Stimulated activated naive B cell treated with anti-CD40 and anti-IgM and Interleukin-4, amounts not matched to agents 10 μg/mL and 1 μg/mL and 100 μg/mL, for 72 hours (primary cell): ENCODE results near the gene ZNF497.

Experiments used
- ATAC-seq, 2 donors: fragments of 150-1000 bp; cut with Tn5 transposase; replicated peaks; 2 replicates each; pipeline ENCODE4 v1.10.0; 2021; ENCODE audit warnings: moderate library complexity in 1 of 2
- DNase-seq: peaks from one replicate; pipeline ENCODE4 v3.0.0; 2021
- H3K27ac Mint-ChIP-seq: one replicate; pipeline ENCODE4 v1.8.0; 2022; ENCODE audit warnings: mild to moderate bottlenecking, mixed read lengths
- H3K27me3 Mint-ChIP-seq, 2 donors: one replicate each; pipeline ENCODE4 v1.8.0; 2022; ENCODE audit warnings: mixed read lengths in 2 of 2
- H3K36me3 Mint-ChIP-seq, 2 donors: one replicate each; pipeline ENCODE4 v1.8.0; 2022; ENCODE audit warnings: mixed read lengths in 2 of 2, mild to moderate bottlenecking in 1 of 2
- H3K4me1 Mint-ChIP-seq, 2 donors: one replicate each; pipeline ENCODE4 v1.8.0; 2022; ENCODE audit warnings: mixed read lengths in 2 of 2, mild to moderate bottlenecking in 1 of 2
- H3K4me3 Mint-ChIP-seq, 2 donors: one replicate each; pipeline ENCODE4 v1.8.0; 2022; ENCODE audit warnings: mild to moderate bottlenecking in 2 of 2, mixed read lengths in 2 of 2, moderate library complexity in 1 of 2
- H3K9me3 Mint-ChIP-seq, 2 donors: one replicate each; pipeline ENCODE4 v1.8.0; 2022; ENCODE audit warnings: mixed read lengths in 2 of 2, mild to moderate bottlenecking in 1 of 2

Gene ZNF497

GRCh38 chr19:58398087-58398486, 35.5 kb upstream of the ZNF497 start:
- peaks cover 26 to 47% of the 10 kb centered on the region in 2 donors for H3K4me1 Mint-ChIP-seq
- no peaks in the 10 kb centered on the region for H3K9me3 Mint-ChIP-seq
- H3K4me3 Mint-ChIP-seq = no peak overlapping the region

GRCh38 chr19:58397533-58398037, 35.0 kb upstream of the ZNF497 start:
- Mint-ChIP-seq H3K27me3 (peaks cover 7 to 12% of the 10 kb centered on the region in 2 donors), H3K36me3 (peaks cover 32 to 39% of the 10 kb centered on the region in 2 donors), H3K4me1 (peaks cover 30 to 51% of the 10 kb centered on the region in 2 donors), H3K4me3 (peak overlapping the region in 1 of 2 donors; percentile 35), H3K27ac (no peak overlapping the region), H3K9me3 (no peaks in the 10 kb centered on the region)
- DNase-seq (no peak), ATAC-seq (no peak)

More at GRCh38 chr19:58398087-58398486, 35.5 kb upstream of the ZNF497 start:
- Mint-ChIP-seq H3K27ac (no peak overlapping the region), H3K36me3 (peaks cover 27 to 34% of the 10 kb centered on the region in 2 donors), H3K27me3 (peaks cover 7 to 12% of the 10 kb centered on the region in 2 donors)
- DNase-seq (no peak), ATAC-seq (no peak)

GRCh38 chr19:58396691-58397532, 34.4 kb upstream of the ZNF497 start:
- H3K4me3 Mint-ChIP-seq = peak overlapping the region; percentile 4 to 35
- DNase-seq = no peak
- no peak overlapping the region for H3K27ac Mint-ChIP-seq
- H3K36me3 Mint-ChIP-seq = peaks cover 32 to 42% of the 10 kb centered on the region in 2 donors
- H3K4me1 Mint-ChIP-seq = peaks cover 30 to 51% of the 10 kb centered on the region in 2 donors
- no peak for ATAC-seq
- peaks cover 7 to 12% of the 10 kb centered on the region in 2 donors for H3K27me3 Mint-ChIP-seq
- H3K9me3 Mint-ChIP-seq = no peaks in the 10 kb centered on the region

GRCh38 chr19:58395979-58396627, 33.6 kb upstream of the ZNF497 start:
- peaks cover 7 to 12% of the 10 kb centered on the region in 2 donors for H3K27me3 Mint-ChIP-seq
- ATAC-seq (peak in 1 of 2 donors; percentile 6), DNase-seq (no peak)
- H3K4me3 Mint-ChIP-seq = peak overlapping the region; percentile 29 to 55
- no peaks in the 10 kb centered on the region for H3K9me3 Mint-ChIP-seq
- H3K36me3 Mint-ChIP-seq = peaks cover 32 to 45% of the 10 kb centered on the region in 2 donors
- H3K4me1 Mint-ChIP-seq = peaks cover 28 to 45% of the 10 kb centered on the region in 2 donors
- no peak overlapping the region for H3K27ac Mint-ChIP-seq

GRCh38 chr19:58395220-58395978, 32.8 kb upstream of the ZNF497 start, which contains the start of gene RNF225:
Gene RNF225 (plus strand): TSS chr19:58395656. CDS start chr19:58396090, 434 bp downstream.
- ATAC-seq (peak; percentile 23 to 31), DNase-seq (no peak)
- H3K4me3 Mint-ChIP-seq = peak within 1 kb of the TSS; percentile 29 to 55
- H3K27me3 Mint-ChIP-seq = peaks cover 7 to 12% of the 10 kb centered on the region in 2 donors
- peaks cover 26 to 45% of the 10 kb centered on the region in 2 donors for H3K4me1 Mint-ChIP-seq
- no peaks in the 10 kb centered on the region for H3K9me3 Mint-ChIP-seq
- peak within 1 kb of the TSS; percentile 69 for H3K27ac Mint-ChIP-seq
- H3K36me3 Mint-ChIP-seq = peaks cover 37 to 53% of the 10 kb centered on the region in 2 donors

- no peak for DNase-seq
- Mint-ChIP-seq H3K4me1 (peaks cover 23 to 43% of the 10 kb centered on the region in 2 donors), H3K9me3 (no peaks in the 10 kb centered on the region), H3K36me3 (peaks cover 37 to 53% of the 10 kb centered on the region in 2 donors), H3K4me3 (no peak overlapping the region), H3K27ac (peak overlapping the region; percentile 69), H3K27me3 (peaks cover 7 to 12% of the 10 kb centered on the region in 2 donors)
- peak; percentile 17 to 27 for ATAC-seq
Observed at GRCh38 chr19:58394821-58395219, 32.3 kb upstream of the ZNF497 start.

- Mint-ChIP-seq H3K9me3 (no peaks in the 10 kb centered on the region), H3K4me1 (peaks cover 25 to 45% of the 10 kb centered on the region in 2 donors), H3K36me3 (peaks cover 43 to 61% of the 10 kb centered on the region in 2 donors), H3K27ac (no peak overlapping the region), H3K4me3 (no peak overlapping the region), H3K27me3 (peaks cover 7 to 12% of the 10 kb centered on the region in 2 donors)
- DNase-seq = no peak
- no peak for ATAC-seq
Observed at GRCh38 chr19:58393725-58394033, 31.1 kb upstream of the ZNF497 start.

GRCh38 chr19:58392945-58393724, 30.6 kb upstream of the ZNF497 start:
- H3K27ac Mint-ChIP-seq = peak overlapping the region; percentile 71
- no peaks in the 10 kb centered on the region for H3K9me3 Mint-ChIP-seq
- H3K4me3 Mint-ChIP-seq = no peak overlapping the region
- ATAC-seq (no peak), DNase-seq (no peak)
- peaks cover 7 to 12% of the 10 kb centered on the region in 2 donors for H3K27me3 Mint-ChIP-seq
- peaks cover 26 to 51% of the 10 kb centered on the region in 2 donors for H3K4me1 Mint-ChIP-seq
- H3K36me3 Mint-ChIP-seq = peaks cover 43 to 66% of the 10 kb centered on the region in 2 donors

- ATAC-seq (no peak), DNase-seq (no peak)
- Mint-ChIP-seq H3K4me3 (peak overlapping the region; percentile 91 to 96), H3K9me3 (no peaks in the 10 kb centered on the region), H3K4me1 (peaks cover 22 to 51% of the 10 kb centered on the region in 2 donors), H3K27ac (peak overlapping the region; percentile 98), H3K27me3 (no peaks in the 10 kb centered on the region), H3K36me3 (peaks cover 29 to 51% of the 10 kb centered on the region in 2 donors)
Observed at GRCh38 chr19:58388175-58388526, 25.6 kb upstream of the ZNF497 start.

- Mint-ChIP-seq H3K27me3 (no peaks in the 10 kb centered on the region), H3K4me3 (peak overlapping the region; percentile 91 to 96), H3K4me1 (peaks cover 18 to 50% of the 10 kb centered on the region in 2 donors), H3K36me3 (peaks cover 24 to 45% of the 10 kb centered on the region in 2 donors), H3K9me3 (no peaks in the 10 kb centered on the region), H3K27ac (peak overlapping the region; percentile 98)
- ATAC-seq = peak in 1 of 2 donors; percentile 7
- no peak for DNase-seq
Observed at GRCh38 chr19:58387338-58388174, 25.0 kb upstream of the ZNF497 start.

- H3K9me3 Mint-ChIP-seq = no peaks in the 10 kb centered on the region
- peaks cover 24 to 40% of the 10 kb centered on the region in 2 donors for H3K36me3 Mint-ChIP-seq
- peak; percentile 96 for DNase-seq
- H3K4me1 Mint-ChIP-seq = peaks cover 21 to 58% of the 10 kb centered on the region in 2 donors
- H3K4me3 Mint-ChIP-seq = peak within 1 kb of the TSS; percentile 91 to 96
- H3K27ac Mint-ChIP-seq = peak within 1 kb of the TSS; percentile 98
- H3K27me3 Mint-ChIP-seq = no peaks in the 10 kb centered on the region
- peak; percentile 90 to 92 for ATAC-seq
Observed at GRCh38 chr19:58386576-58387337, 24.2 kb upstream of the ZNF497 start, which contains the start of gene RPS5. Gene RPS5 (plus strand): TSS chr19:58387269. CDS start chr19:58388138, 869 bp downstream.
